HG03457 (cell line): ENCODE data around the gene AP5Z1.

ENCODE experiments used
- ATAC-seq: cut with Tn5 transposase; IDR thresholded peaks from one replicate; pipeline ENCODE4 v1.9.1; 2021; ENCODE audit warnings: moderate number of reproducible peaks; ENCODE audit not compliant: unreplicated experiment

Gene AP5Z1

GRCh38 chr7:4765776-4766490, 9.5 kb upstream of the AP5Z1 start:
- no peak for ATAC-seq

- no peak for ATAC-seq
Observed at GRCh38 chr7:4766666-4767519, 8.5 kb upstream of the AP5Z1 start.

- ATAC-seq, result no peak
Observed at GRCh38 chr7:4768597-4769569, 6.5 kb upstream of the AP5Z1 start.

- no peak for ATAC-seq
Observed at GRCh38 chr7:4769761-4770160, 5.7 kb upstream of the AP5Z1 start.

DNA sequence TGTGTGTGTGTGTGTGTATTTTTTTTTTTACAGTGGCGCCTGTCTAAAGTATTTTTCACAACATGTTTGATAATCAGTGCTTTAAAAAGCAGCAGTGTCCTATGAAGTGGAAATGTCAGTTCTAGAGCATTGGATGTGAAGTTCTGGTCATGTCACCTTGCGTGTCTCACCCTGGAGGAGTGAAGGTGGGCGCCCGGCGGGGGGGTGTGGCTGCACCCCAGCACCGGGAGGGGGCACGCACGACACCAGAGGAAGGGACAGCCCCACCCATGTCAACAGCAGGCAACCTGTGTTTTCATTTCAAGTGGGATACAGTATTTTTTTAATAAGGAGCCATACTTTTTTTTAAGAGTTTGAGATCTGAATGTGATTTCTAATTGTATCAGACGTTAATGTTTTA, 4.5 kb upstream of the AP5Z1 start:
- ATAC-seq, result no peak

DNA sequence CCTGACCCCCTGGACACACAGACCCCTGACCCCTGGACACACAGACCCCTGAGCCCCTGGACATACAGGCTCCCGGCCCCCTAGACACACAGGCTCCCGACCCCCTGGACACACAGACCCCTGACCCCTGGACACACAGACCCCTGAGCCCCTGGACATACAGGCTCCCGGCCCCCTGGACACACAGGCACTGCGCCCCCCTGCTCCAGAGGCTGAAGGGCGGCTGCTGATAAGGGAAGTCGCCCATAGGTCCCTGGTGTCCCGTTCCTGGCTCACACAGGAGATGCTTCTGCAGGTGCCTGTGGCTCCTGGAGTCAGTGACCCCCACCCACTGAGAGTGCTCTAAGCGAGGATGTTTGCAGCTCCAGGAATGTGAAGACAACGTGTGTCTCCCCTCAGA, 3.7 kb upstream of the AP5Z1 start:
- no peak for ATAC-seq

GRCh38 chr7:4772306-4772705, 3.1 kb upstream of the AP5Z1 start:
- ATAC-seq, result no peak

- ATAC-seq, result no peak
Observed at GRCh38 chr7:4774007-4774406, 1.4 kb upstream of the AP5Z1 start.

DNA sequence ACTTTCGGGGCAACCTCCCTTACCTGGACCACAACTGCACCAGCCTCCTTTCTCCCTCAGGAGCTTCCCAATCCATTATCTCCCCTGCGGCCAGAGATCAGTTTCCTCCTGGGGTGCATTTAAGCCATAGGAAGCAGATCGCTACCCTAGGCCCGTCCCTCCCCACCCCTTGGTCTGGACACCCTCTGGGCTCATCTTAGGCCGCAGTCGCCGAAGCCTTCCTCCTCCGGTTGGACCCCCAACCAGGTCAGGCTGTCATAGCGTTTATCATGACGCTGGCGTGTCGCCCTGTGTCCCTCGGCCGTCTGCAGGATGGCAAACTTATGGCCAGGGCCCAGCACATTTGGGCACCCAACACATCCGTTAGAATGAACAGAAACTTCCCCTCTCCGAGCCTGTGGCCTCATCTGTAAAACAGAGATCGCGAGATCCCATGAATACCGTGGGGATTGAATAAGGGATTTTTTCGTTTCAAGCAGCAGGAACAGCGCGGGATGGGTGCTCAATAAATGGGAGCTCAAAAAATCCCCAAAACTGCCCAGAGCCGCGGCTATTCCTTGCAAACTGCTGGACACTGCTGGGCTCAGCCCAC, 669 bp upstream of the AP5Z1 start:
- ATAC-seq, result peak; percentile 31

DNA sequence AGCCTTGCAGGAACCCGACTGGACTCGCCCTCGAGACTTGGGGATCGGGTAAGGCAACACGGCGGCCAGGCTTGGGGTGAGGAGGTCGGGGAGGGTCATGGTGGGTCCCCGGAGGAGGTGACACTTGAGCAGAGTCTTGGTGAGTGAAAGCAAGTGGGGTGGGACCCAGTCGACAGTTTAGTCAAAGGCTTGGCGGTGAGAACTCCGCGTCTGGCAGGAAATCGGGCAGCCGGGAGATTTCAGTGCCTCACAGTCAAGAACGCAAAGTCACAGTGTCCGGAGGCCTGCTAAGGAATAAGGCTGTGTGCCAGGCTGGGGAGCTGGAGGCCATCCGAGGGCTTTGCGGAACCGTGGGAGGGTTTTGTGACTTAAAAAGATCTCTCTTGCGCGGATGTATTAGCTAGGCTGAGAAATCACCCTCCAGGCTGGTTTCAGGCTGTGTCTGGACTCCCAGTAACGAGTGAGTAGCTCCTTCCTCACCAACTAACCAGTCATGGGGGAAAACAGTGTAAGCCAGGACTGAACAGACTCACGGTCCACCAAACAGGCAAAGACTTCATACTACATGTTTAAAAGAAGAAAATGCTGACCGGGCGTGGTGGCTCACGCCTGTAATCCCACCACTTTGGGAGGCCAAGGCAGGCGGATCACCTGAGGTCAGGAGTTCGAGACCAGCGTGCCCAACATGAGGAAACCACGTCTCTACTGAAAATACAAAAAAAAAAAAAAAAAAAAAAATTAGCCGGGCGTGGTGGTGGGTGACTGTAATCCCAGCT, 613 bp downstream of the AP5Z1 start:
- ATAC-seq, result no peak

- no peak for ATAC-seq
Observed at GRCh38 chr7:4779118-4779517, 3.7 kb downstream of the AP5Z1 start.

- ATAC-seq, result no peak
Observed at GRCh38 chr7:4781366-4782069, 6.1 kb downstream of the AP5Z1 start.

GRCh38 chr7:4782333-4783291, 7.2 kb downstream of the AP5Z1 start:
- ATAC-seq, result no peak

DNA sequence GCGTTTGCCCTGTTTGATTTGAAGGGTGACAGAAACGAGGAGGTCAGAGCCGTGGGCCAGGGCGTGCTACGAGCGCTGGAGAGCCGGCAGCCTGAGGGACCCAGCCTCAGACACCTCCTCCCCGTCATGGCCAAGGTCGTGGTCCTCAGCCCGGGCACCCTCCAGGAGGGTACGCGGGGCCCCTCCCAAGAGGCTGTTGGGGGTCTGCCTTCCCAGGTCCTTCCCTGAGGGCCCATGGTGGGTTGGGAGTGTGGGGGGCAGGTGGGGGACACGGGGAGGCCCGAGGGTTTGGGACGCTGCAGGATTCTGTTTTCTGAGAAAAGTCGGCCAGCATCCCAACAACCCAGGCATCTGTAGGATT, 7.8 kb downstream of the AP5Z1 start:
- no peak for ATAC-seq

DNA sequence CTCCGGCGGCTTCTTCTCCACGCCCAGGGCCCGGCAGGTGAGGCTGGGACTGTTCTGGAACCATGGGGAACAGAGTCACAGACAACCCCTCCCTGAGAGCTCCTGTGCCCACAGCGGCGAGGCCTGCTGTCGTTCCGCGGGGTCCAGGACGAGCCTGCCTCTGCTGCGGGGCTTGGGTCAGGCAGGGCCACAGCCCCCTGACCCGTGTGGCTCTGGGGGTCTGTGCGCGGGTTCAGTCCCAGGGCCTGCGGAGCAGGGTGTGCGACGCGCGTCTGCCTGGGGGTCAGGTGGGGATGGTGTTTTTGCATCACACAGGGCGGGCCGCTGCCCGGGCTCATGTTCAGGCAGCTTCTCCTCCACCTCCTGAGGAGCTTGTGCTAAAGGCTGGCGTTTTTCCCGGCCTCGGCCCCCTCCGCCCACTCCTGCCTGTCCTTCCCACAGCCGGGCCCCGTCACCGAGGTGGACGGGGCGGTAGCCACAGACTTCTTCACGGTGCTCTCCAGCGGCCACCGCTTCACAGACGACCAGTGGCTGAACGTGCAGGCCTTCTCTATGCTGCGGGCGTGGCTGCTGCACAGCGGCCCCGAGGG, 8.4 kb downstream of the AP5Z1 start:
- ATAC-seq, result no peak

- ATAC-seq, result no peak
Observed at GRCh38 chr7:4784799-4785198, 9.4 kb downstream of the AP5Z1 start.

- ATAC-seq, result no peak
Observed at GRCh38 chr7:4785371-4785770, 9.9 kb downstream of the AP5Z1 start.

GRCh38 chr7:4786015-4786414, 10.6 kb downstream of the AP5Z1 start:
- ATAC-seq, result no peak
